H54 (cell line): ENCODE measurements around the gene STK35.

Experiments
- DNase-seq: peaks from one replicate; pipeline ENCODE4 v3.0.0; 2011; ENCODE audit warnings: low spot score, mixed read lengths; ENCODE audit not compliant: insufficient read length
- FAIRE-seq: peaks from 3 replicates; lab custom pipeline; 2011; peaks lifted over from hg19 to GRCh38; lab: Jason Lieb, UNC
- POLR2A ChIP-seq: IDR thresholded peaks from 2 replicates; pipeline ENCODE4 v1.6.1; 2011; ENCODE audit warnings: low read depth, mild to moderate bottlenecking, low read length

STK35 gene

DNA sequence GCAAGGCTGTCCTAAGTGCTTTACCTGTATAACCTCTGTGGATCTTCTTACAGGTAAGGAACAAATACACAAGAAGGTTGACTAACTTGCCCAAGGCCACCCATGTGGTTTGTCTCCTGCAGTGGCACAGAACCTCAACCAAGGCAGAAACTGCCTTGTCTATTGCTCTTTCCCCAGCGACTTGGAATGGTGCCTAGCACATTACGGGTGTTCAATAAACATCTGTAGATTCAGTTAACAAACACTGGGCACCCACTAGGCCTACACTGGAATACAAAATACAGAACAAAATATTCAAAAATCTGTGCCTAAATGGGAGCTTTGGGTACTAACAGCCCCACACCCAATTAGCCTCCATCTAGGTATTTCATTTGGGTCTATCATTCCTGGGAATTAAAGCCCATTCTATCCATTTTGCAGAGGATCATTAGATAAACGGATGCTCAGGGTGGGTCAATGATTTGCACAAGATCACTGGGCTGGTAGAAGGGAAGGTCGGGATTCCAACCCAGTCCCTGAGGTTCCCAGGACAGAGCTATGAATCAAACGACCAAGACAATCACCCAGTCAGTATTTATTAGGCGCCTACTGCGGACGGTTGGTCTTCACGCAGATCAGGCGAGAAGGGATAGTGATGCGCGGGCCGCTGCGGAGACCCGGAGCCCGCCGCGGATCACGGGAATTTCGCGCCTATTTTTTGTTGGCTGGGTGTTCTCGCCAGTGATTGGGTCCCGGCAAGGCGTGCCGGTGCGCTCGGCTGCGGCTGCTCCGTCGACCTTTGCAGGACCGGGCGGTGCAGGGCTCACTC, at the start of gene STK35:
TSS of gene STK35 (plus strand) at position 771 of the 808 bp plus-strand sequence. CDS start 55 bp downstream, outside the sequence.
- FAIRE-seq = no peak
- no peak; the same call in 1 of the 2 replicates for TF ChIP-seq POLR2A
- DNase-seq = peak; percentile 78

DNA sequence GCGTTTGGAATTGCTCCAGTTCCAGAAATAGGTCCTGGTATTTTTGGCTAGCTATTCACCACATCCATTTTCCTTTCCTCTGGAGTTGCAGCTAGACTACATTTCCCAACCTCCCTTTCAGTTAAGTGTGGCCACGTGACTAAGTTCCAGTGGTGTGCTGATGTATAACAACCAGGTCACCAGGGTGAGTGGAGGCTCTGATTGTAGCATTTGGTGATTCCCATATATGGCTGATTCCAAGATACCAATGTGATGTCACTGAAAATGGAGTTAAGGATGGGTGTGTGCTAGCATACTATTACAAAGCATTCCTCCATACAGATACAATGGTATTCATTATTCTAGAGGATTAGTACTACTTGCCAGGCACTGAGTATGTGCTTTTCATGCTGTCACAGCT, 49.7 kb upstream of the STK35 start:
- no peak for DNase-seq
- TF ChIP-seq POLR2A = no peak
- no peak for FAIRE-seq

DNA sequence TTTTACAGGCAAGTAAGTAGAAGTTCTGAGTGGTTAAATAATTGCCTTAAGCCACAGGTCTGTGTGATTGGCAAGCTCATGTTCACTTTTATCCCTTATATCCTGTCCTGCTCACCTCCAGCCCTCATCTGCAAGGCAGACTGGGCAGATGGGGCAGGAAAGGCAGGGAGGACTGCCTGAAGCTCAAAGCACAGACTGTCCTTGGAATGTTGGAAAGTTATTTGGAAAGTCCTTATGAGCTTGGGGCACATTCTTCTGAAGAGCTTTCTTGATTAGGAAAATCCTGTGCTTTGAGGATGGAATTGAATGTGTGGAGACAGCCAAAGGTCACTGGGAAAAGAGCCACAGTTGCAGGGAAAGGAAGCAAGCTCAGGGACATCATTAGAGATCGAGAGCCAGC, 48.9 kb upstream of the STK35 start:
- no peak for TF ChIP-seq POLR2A
- FAIRE-seq (no peak), DNase-seq (no peak)

DNA sequence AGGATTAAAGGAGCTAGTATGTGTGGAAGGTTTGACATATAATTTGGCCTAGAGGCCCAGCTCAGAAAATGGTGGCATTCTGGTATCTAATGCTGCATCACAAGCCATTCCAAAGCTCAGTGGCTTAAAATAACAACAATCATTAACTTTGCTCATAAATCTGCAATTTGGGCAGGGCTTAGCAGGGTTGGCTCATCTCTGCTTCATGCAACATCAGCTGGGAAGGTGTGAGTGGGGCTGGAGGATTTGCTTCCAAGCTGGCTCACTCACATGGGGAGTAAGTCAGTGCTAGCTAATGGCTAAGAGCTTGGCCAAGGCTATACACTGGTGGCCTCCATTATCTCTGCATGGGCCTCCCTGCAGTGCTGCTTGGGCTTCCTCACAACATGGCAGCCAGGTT, 48.0 kb upstream of the STK35 start:
- TF ChIP-seq POLR2A = no peak
- DNase-seq = no peak
- FAIRE-seq = no peak

DNA sequence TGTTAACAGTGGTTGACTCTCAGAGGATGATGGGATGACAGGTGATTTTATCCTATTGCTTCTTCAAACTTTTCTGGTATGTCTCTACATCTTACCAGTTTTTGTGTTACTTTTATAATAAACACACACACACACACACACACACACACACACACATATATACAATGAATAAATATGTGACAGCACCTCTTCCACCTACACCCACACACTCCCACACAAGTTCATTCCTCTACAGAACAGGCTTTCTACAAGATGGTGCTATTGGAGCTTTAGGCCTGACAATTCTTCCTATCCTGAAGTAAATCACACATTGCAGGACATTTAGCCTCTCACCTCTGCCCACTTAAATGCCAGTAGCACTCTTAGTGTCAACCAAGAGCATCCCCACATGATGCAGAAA, 46.7 kb upstream of the STK35 start:
- FAIRE-seq (no peak), DNase-seq (no peak)
- no peak for TF ChIP-seq POLR2A

DNA sequence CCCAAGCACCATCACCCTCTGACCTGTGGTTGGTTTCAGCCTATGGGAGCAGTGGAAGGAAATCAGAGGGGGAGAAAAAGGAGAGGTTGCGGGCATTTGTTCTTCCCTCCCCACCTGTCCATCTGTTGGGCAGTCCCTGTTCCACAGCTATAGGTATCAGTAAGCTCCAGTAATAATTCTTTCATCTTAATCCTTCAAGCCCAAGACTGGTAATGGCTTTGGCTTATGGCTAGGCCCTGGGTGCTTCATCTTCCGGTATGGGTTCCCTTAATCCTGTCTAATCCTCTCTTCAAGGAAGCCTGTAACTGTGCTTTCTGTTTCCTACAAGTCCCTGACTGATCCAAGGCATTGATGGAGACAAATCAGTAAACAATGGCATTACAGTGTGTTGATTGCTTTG, 42.2 kb upstream of the STK35 start:
- DNase-seq (no peak), FAIRE-seq (no peak)
- no peak for TF ChIP-seq POLR2A

DNA sequence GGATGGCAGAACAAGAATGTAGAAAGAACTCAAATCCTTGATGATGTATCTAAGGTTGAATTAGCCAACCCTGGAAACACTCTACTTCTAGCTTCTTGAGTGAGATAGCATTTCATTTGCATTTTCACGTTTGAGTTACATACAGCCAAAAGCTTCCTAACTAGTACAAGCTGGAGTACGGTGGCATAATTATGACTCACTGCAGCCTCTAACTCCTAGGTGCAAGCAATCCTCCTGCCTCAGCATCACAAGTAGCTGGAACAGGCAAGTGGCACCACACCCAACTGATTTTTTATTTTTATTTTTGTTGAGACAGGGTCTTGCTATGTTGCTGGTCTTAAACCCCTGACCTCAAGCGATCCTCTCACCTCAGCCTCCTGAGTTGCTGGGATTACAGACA, 36.5 kb upstream of the STK35 start:
- FAIRE-seq = no peak
- DNase-seq = no peak
- TF ChIP-seq POLR2A = no peak

DNA sequence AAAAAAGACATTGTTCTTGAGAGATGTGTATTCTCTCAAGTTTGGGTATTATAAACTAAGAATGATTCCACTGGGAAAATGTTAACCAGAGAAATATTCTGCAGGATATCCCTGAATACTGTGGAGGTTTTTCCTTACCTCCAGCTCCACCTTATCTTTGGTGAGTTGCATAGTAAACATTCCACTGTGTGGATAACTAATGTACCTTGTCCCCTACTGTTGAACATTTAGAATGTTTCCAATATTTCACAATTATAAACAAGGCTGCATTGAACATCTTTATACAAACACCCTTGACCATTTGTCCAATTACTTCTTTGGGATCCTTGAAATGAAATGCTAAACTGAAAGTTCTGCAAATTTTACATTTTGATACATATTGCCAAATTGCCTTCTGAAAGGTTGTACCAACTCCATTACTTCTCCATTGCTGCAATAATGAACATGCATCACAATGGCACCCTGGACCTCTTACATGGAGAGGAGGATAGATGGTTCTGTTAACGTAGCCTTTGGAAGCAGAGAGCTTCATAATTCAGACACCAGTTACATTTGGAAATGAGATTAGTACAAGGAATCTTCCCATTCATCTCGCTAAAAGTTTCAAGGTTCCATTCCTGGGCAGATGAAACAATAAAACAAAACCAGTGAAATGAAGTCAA, 35.0 kb upstream of the STK35 start:
- DNase-seq (no peak), FAIRE-seq (no peak)
- TF ChIP-seq POLR2A = no peak

DNA sequence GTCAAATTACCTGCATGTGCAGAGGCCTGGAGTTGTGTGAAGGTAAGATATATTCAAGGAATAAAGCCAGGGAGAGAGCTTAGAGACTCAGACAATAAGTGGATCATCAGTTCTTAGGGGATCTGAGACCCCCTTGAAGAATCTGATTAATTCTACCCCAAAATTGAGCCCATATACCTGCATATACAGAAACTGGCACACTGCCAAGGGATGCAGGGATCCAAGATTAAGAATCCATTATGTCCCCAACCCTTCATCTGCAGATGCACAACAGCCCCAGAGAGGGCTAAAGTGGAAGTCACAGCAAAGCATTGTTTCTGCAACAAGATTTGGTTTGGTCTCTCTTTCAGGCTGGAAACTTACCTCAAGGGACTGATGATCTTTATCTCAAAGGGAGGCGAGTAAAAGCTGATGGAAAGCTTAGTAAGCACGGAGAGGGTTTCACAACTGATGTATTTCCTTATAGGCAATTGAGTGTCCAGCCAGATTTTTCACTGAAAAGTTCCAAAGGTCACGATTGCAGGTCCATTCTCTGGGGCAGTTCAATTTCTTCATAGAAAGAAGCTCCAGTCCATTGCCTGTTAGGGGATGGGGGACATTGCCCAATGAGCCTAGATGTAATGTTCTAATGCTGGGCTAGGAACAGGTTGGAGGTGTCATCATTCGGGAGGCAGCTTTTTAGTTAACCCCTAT, 20.9 kb upstream of the STK35 start:
- DNase-seq (no peak), FAIRE-seq (no peak)
- no peak for TF ChIP-seq POLR2A

DNA sequence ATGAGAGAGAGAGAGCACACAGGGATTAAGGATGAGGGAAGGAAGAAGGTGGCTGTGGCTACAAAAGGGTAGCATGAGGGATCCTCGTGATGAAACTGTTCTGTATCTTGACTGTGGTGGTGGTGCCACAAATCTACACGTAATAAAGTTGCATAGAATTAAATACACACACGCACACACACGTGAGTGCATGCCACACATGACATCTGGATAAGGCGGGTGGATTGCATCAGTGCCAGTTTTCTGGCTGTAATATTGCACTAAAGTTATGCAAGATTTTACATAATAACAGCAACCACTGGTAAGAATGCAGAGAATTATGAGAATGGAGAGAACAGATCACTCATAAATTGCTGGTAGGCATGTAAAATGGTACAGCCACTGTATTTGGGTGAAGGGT, 16.9 kb upstream of the STK35 start:
- FAIRE-seq = no peak

DNA sequence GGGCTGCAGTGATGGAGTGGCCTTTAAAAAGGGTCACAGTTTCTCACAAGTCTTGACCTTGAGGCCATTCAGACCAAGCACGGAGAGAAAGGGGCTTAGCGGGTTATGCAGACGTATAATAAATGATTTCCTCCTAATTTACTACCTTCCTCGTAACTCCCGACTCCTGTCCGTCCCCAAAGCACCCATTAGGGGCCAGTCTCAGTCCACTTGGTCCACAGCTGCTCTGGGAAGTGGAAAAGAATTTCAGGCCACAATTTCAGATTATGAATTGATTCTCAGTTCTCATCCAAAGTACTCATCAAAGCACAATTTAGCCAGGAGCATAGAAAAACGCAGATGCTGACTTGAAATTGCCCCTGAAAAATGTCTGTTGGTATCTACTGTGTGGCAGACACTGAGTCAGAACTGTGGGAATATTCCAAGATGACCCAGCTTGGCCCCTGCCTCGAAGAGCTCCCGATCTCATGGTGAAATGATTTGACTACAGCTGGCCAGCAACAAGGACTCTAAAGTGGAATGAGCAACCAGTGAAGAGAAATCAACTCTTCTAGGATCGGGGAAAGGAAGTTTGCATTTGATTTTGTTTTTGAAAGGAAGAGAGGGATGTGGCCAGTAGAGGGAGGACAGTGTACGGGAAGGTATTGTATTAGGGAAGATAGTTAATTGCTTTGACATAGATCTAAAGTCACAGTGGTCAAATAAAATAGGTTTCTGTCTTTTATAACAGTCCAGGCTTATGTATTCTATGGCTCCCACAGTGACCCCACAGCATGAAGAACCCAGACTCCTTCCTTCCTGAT, 15.2 kb upstream of the STK35 start:
- DNase-seq = no peak
- no peak for TF ChIP-seq POLR2A
- FAIRE-seq = no peak

More for the DNA sequence above, 16.9 kb upstream of the STK35 start:
- TF ChIP-seq POLR2A = no peak
- DNase-seq = no peak

DNA sequence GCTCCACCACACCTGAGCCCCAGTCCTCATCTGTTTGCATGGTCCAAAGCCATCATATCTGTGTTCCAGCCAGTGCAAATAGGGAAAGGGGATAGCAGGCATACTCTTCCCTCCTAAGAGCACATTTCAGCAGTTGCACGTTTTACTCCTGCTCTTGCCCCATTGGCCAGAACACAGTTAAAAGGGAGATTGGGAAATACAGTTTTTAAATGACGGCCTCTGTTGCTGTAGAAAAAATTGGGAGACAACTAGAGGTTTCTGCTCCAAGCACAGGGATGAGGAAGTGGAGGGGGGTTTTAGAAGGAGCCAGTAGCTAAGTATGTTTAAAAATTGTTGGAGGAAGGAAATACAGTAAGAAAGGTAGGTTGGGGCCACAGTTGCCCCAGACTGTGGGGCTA, 14.6 kb upstream of the STK35 start:
- no peak for DNase-seq
- FAIRE-seq = no peak
- no peak for TF ChIP-seq POLR2A

DNA sequence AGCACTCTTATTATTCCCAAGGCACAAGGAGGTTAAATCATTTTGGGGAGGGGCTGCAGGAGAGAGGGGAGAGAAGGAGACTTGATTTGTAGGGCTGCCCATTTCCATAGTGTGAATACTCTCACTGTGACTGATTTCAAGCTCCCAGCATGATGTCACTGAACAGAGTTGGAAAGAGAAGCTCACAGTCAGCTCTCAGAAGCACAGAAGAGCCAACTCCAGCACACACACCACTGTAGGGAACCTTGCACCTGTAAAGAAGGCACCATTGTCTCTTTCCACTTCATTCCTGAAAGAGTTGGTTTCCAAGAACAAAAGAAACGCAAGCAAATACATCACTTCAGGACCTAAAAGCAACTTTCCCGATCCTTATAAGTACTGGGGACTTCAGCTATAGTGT, 12.7 kb upstream of the STK35 start:
- TF ChIP-seq POLR2A = no peak
- no peak for DNase-seq
- no peak for FAIRE-seq
